Left ventricle myocardium superior (tissue), 1 donor: ENCODE results near the gene PTTG1. TPM values are rescaled to one million over a fixed set of nuclear protein-coding genes. Genes with fewer than 3 reads are reported as not detected.
A peak's percentile ranks its signal among the peaks of the same experiment; 100 is the strongest.

ENCODE experiments used
- ATAC-seq: fragments of 200-7000 bp; cut with Tn5 transposase; one replicate; pipeline ENCODE4 v1.9.1; 2020; ENCODE audit warnings: mild to moderate bottlenecking, moderate library complexity
- DNase-seq: peaks from one replicate; pipeline ENCODE4 v3.0.0-alpha.2; 2020
- intact Hi-C: fragments of 100-400 bp; cut with micrococcal nuclease; formaldehyde crosslinking; loops from one replicate; pipeline ENCODE4 v1.11.0; 2022
- long read RNA-seq: library from polyadenylated mRNA; unstranded; transcript quantifications from one replicate; pipeline ENCODE4 v2.0.0, GENCODE V29; 2021
- total RNA-seq: library from RNA; stranded (reverse); fragmentation: NEBNext Ultra II Directional; extraction: Animal tissue kit (Norgen Biotek cat#: 25700); gene quantifications from one replicate; pipeline ENCODE4 v1.2.1, GENCODE V29; 2021
- donor health status: DM: no; HTN: yes; CAD: no; lungs with severe emphysema.

PTTG1 gene
- total RNA-seq = 1.4 TPM
- long read RNA-seq = 0 reads

GRCh38 chr5:160421625-160422258, at the start of gene PTTG1:
Gene PTTG1, plus strand, starts transcription at chr5:160421855. Its CDS starts 458 bp downstream, at chr5:160422313.
- ATAC-seq = peak; percentile 86
- intact Hi-C loops = no loop called here

GRCh38 chr5:160375166-160375565, 46.5 kb upstream of the PTTG1 start:
- no peak for DNase-seq
- intact Hi-C loops = no loop called here
- no peak for ATAC-seq

More at GRCh38 chr5:160421625-160422258, at the start of gene PTTG1:
- peak; percentile 98 for DNase-seq

- intact Hi-C loops = no loop called here
- DNase-seq (no peak), ATAC-seq (no peak)
These were observed 46.0 kb upstream of the PTTG1 start for GRCh38 chr5:160375701-160376100.

- no peak for DNase-seq
- intact Hi-C loops = no loop called here
- ATAC-seq = no peak
These were observed 45.2 kb upstream of the PTTG1 start for GRCh38 chr5:160376416-160376815.

- no peak for ATAC-seq
- intact Hi-C loops = no loop called here
- no peak for DNase-seq
These were observed 44.0 kb upstream of the PTTG1 start for GRCh38 chr5:160377651-160378050.

- no peak for DNase-seq
- intact Hi-C loops = no loop called here
- ATAC-seq = no peak
These were observed 43.3 kb upstream of the PTTG1 start for GRCh38 chr5:160378330-160378729.

GRCh38 chr5:160379511-160379910, 42.1 kb upstream of the PTTG1 start:
- ATAC-seq = no peak

GRCh38 chr5:160380041-160380440, 41.6 kb upstream of the PTTG1 start:
- no peak for DNase-seq
- no peak for ATAC-seq
- intact Hi-C loops = no loop called here

More at GRCh38 chr5:160379511-160379910, 42.1 kb upstream of the PTTG1 start:
- intact Hi-C loops = no loop called here
- DNase-seq = no peak

GRCh38 chr5:160382346-160382745, 39.3 kb upstream of the PTTG1 start:
- no peak for DNase-seq
- intact Hi-C loops = no loop called here
- no peak for ATAC-seq

- no peak for ATAC-seq
- intact Hi-C loops = no loop called here
- DNase-seq = no peak
These were observed 37.0 kb upstream of the PTTG1 start for GRCh38 chr5:160384681-160385080.

- intact Hi-C loops = no loop called here
- ATAC-seq (no peak), DNase-seq (no peak)
These were observed 36.2 kb upstream of the PTTG1 start for GRCh38 chr5:160385496-160385895.

GRCh38 chr5:160387445-160387844, 34.2 kb upstream of the PTTG1 start:
- ATAC-seq (no peak), DNase-seq (no peak)
- intact Hi-C loops = no loop called here

GRCh38 chr5:160390787-160391696, 30.6 kb upstream of the PTTG1 start:
- DNase-seq (no peak), ATAC-seq (no peak)
- intact Hi-C loops = no loop called here

GRCh38 chr5:160395111-160395510, 26.5 kb upstream of the PTTG1 start:
- no peak for ATAC-seq
- intact Hi-C loops = no loop called here
- DNase-seq = no peak

GRCh38 chr5:160397492-160397891, 24.2 kb upstream of the PTTG1 start:
- ATAC-seq (no peak), DNase-seq (no peak)
- intact Hi-C loops = no loop called here

- ATAC-seq (no peak), DNase-seq (no peak)
- intact Hi-C loops = no loop called here
These were observed 22.8 kb upstream of the PTTG1 start for GRCh38 chr5:160398806-160399205.

- intact Hi-C loops = no loop called here
- ATAC-seq = peak; percentile 99
- peak; percentile 92 for DNase-seq
These were observed 22.0 kb upstream of the PTTG1 start, which contains the start of gene FAM200C for GRCh38 chr5:160399402-160400353. Gene FAM200C, minus strand, starts transcription at chr5:160400054. Its CDS starts 4,564 bp downstream, at chr5:160395490.

- intact Hi-C loops = no loop called here
- ATAC-seq (peak; percentile 95), DNase-seq (peak; percentile 95)
These were observed 2.8 kb upstream of the PTTG1 start, which contains the start of gene SLU7 for GRCh38 chr5:160418561-160419457. Gene SLU7, minus strand, starts transcription at chr5:160419081. Its CDS starts 3,787 bp downstream, at chr5:160415294.
